Omental fat pad (tissue), 4 donors: ENCODE data around the gene FOXP1. TPM values are rescaled to one million over a fixed set of nuclear protein-coding genes. Genes with fewer than 3 reads are reported as not detected.

Source experiments
- ATAC-seq: fragments of 150-250 bp; one replicate; pipeline ENCODE4 v1.9.1; 2016; ENCODE audit warnings: mild to moderate bottlenecking, moderate library complexity; ENCODE audit not compliant: low FRiP score
- DNase-seq: peaks from one replicate; pipeline ENCODE4 v3.0.0-alpha.2; 2019; ENCODE audit warnings: low spot score
- total RNA-seq, 4 donors: library from RNA; depleted of rRNA; stranded (reverse); fragments of >200 nt; gene quantifications; one replicate each; pipeline ENCODE4 v1.1.0, GENCODE V29; 2016
- TF ChIP-seq, protein P1 (sequence below), 3 donors: fragments of 450-650 bp; IDR thresholded peaks; one replicate each; pipeline ENCODE4 v1.5.1; 2016 to 2017; ENCODE audit warnings: antibody characterized with exemption in 3 of 3, mild to moderate bottlenecking in 3 of 3, moderate library complexity in 2 of 3

Gene FOXP1
- total RNA-seq, 4 donors from 2014 or later, result 72.4 to 128 (median 76.7) TPM

- ATAC-seq (no peak), DNase-seq (no peak)
- TF ChIP-seq, protein P1, sequence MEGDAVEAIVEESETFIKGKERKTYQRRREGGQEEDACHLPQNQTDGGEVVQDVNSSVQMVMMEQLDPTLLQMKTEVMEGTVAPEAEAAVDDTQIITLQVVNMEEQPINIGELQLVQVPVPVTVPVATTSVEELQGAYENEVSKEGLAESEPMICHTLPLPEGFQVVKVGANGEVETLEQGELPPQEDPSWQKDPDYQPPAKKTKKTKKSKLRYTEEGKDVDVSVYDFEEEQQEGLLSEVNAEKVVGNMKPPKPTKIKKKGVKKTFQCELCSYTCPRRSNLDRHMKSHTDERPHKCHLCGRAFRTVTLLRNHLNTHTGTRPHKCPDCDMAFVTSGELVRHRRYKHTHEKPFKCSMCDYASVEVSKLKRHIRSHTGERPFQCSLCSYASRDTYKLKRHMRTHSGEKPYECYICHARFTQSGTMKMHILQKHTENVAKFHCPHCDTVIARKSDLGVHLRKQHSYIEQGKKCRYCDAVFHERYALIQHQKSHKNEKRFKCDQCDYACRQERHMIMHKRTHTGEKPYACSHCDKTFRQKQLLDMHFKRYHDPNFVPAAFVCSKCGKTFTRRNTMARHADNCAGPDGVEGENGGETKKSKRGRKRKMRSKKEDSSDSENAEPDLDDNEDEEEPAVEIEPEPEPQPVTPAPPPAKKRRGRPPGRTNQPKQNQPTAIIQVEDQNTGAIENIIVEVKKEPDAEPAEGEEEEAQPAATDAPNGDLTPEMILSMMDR (IDR thresholded peaks at IDR 0.05), result no peak
Measured at GRCh38 chr3:71080517-71081083, 502.9 kb downstream of the FOXP1 start.

GRCh38 chr3:71078723-71079525 lies 504.6 kb downstream of the FOXP1 start:
- DNase-seq, result no peak
- TF ChIP-seq, protein P1 (IDR thresholded peaks at IDR 0.05), result no peak
- ATAC-seq, result no peak

DNA sequence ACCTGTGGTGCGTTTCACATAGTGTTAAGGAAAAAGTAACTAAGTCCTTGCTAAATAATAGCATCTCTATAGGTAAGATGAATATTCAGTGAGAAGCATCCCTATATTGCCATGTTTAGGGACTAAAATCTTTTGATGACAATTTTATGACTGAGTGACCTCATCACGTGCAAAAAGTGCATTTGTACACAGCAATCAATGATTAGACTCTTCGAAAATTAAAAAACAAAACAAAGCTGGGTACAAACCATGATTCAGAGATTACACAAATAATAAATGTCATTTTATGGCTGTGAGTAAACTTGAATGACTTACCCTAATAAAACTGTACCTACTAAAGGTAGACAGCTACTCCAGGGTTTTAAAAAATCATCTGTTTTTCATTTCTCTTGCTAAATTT lies 505.3 kb downstream of the FOXP1 start:
- TF ChIP-seq, protein P1 (IDR thresholded peaks at IDR 0.05), result no peak
- DNase-seq, result no peak
- no peak for ATAC-seq

GRCh38 chr3:71077070-71077469 lies 506.5 kb downstream of the FOXP1 start:
- ATAC-seq, result no peak
- DNase-seq, result no peak
- TF ChIP-seq, protein P1 (IDR thresholded peaks at IDR 0.05), result no peak

DNA sequence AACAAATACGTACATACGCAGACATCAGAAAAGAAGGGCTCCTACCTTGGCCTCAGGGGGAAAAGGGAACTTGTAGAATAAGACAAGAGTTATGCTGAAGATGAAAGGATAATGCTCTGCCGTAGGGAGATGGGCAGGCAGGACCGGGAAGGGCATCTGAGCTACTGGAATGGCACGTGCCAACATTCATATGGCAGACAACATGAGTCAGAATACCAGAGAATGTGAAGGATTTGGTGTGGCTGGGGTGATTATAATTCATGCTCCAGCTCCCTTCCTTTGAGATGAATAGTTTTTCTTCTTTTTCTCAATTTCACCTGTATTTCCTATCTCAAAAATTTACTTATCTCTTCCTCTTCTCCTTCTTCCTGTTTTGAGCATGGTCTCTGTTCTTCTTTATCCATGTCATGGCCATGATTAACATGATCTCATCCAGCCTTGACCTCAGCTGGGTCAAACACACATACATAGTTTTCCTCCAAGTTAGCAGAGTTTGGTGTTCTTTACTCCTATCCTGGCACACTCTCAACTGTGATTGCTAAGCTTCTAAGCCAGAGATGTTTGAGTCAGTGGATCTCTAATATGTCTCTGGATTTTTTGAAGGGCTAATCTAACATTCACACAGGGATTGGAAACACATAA lies 507.0 kb downstream of the FOXP1 start:
- DNase-seq, result no peak
- no peak for ATAC-seq
- TF ChIP-seq, protein P1 (IDR thresholded peaks at IDR 0.05), result no peak

- DNase-seq, result no peak
- ATAC-seq, result no peak
- TF ChIP-seq, protein P1 (IDR thresholded peaks at IDR 0.05), result no peak
Measured at GRCh38 chr3:71075494-71075893, 508.0 kb downstream of the FOXP1 start.
